HEK293 (cell line): ENCODE data around the gene TTC6.

ENCODE experiments used
- BCL11A ChIP-seq: fragments of 450-650 bp; formaldehyde crosslinking; IDR thresholded peaks from 2 replicates; pipeline ENCODE4 v1.5.1; 2016; ENCODE audit warnings: low read depth, missing biosample characterization, missing genetic modification characterization
- KLF16 ChIP-seq: fragments of 450-650 bp; formaldehyde crosslinking; IDR thresholded peaks from 2 replicates; pipeline ENCODE4 v1.5.1; 2017; ENCODE audit warnings: missing biosample characterization, missing genetic modification characterization
- KLF8 ChIP-seq: fragments of 450-650 bp; formaldehyde crosslinking; IDR thresholded peaks from 2 replicates; pipeline ENCODE4 v1.5.1; 2016; ENCODE audit warnings: missing biosample characterization, missing genetic modification characterization
- PBX3 ChIP-seq: sonication (generic); formaldehyde crosslinking; IDR thresholded peaks from 2 replicates; pipeline ENCODE4 v1.8.1; 2022; ENCODE audit warnings: mild to moderate bottlenecking, moderate library complexity, missing genetic modification reagents
- ZBTB17 ChIP-seq: fragments of 450-650 bp; formaldehyde crosslinking; IDR thresholded peaks from 2 replicates; pipeline ENCODE4 v1.5.1; 2016; ENCODE audit warnings: missing biosample characterization, missing genetic modification characterization
- ZNF140 ChIP-seq: fragments of 450-650 bp; formaldehyde crosslinking; IDR thresholded peaks from 2 replicates; pipeline ENCODE4 v1.5.1; 2016; ENCODE audit warnings: missing biosample characterization, missing genetic modification characterization
- ZNF274 ChIP-seq, 2 experiments: fragments of 200-500 bp in 1 of 2; fragments of 450-650 bp in 1 of 2; sonication (Bioruptor generic) in 1 of 2; formaldehyde crosslinking in 1 of 2; IDR thresholded peaks; 2 replicates each; pipeline versions ENCODE4 v1.5.1 to v1.6.1; 2014 to 2016; ENCODE audit warnings: borderline replicate concordance in 1 of 2, inconsistent platforms in 1 of 2, low read length in 1 of 2, missing biosample characterization in 1 of 2, missing genetic modification characterization in 1 of 2
- ZNF350 ChIP-seq: fragments of 450-650 bp; formaldehyde crosslinking; IDR thresholded peaks from 2 replicates; pipeline ENCODE4 v1.5.0; 2017; ENCODE audit warnings: missing biosample characterization, mild to moderate bottlenecking, missing genetic modification characterization
- ZNF530 ChIP-seq: fragments of 450-650 bp; formaldehyde crosslinking; IDR thresholded peaks from 2 replicates; pipeline ENCODE4 v1.5.1; 2016; ENCODE audit warnings: low read depth, missing biosample characterization, missing genetic modification characterization
- ZNF707 ChIP-seq: fragments of 450-650 bp; formaldehyde crosslinking; IDR thresholded peaks from 2 replicates; pipeline ENCODE4 v1.5.1; 2016; ENCODE audit warnings: missing biosample characterization, missing genetic modification characterization
- ZNF776 ChIP-seq: fragments of 450-650 bp; formaldehyde crosslinking; IDR thresholded peaks from 2 replicates; pipeline ENCODE4 v1.5.0; 2017; ENCODE audit warnings: missing biosample characterization, missing genetic modification characterization, borderline replicate concordance
- ZNF785 ChIP-seq: fragments of 450-650 bp; formaldehyde crosslinking; IDR thresholded peaks from 2 replicates; pipeline ENCODE4 v1.5.1; 2016; ENCODE audit warnings: missing biosample characterization, missing genetic modification characterization
- TF ChIP-seq, protein P1 (sequence below): fragments of 450-650 bp; formaldehyde crosslinking; IDR thresholded peaks from 2 replicates; pipeline ENCODE4 v1.5.1; 2016; ENCODE audit warnings: missing biosample characterization, missing genetic modification characterization
- TF ChIP-seq, protein P2 (sequence below): fragments of 450-650 bp; formaldehyde crosslinking; IDR thresholded peaks from 2 replicates; pipeline ENCODE4 v1.5.1; 2016; ENCODE audit warnings: missing biosample characterization, missing genetic modification characterization, low read depth

- no peak for TF ChIP-seq ZNF530
- no peak for TF ChIP-seq ZNF776 (tag by site-specific recombination)
- TF ChIP-seq PBX3 (CRISPR knock-in tag) = no peak
- no peak for TF ChIP-seq ZNF140 (tag by site-specific recombination)
- no peak for TF ChIP-seq KLF8 (tag by site-specific recombination)
- no peak for TF ChIP-seq ZNF785
- TF ChIP-seq, protein P1, sequence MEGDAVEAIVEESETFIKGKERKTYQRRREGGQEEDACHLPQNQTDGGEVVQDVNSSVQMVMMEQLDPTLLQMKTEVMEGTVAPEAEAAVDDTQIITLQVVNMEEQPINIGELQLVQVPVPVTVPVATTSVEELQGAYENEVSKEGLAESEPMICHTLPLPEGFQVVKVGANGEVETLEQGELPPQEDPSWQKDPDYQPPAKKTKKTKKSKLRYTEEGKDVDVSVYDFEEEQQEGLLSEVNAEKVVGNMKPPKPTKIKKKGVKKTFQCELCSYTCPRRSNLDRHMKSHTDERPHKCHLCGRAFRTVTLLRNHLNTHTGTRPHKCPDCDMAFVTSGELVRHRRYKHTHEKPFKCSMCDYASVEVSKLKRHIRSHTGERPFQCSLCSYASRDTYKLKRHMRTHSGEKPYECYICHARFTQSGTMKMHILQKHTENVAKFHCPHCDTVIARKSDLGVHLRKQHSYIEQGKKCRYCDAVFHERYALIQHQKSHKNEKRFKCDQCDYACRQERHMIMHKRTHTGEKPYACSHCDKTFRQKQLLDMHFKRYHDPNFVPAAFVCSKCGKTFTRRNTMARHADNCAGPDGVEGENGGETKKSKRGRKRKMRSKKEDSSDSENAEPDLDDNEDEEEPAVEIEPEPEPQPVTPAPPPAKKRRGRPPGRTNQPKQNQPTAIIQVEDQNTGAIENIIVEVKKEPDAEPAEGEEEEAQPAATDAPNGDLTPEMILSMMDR (tag by site-specific recombination) = no peak
- no peak for TF ChIP-seq ZBTB17
- TF ChIP-seq, protein P2, sequence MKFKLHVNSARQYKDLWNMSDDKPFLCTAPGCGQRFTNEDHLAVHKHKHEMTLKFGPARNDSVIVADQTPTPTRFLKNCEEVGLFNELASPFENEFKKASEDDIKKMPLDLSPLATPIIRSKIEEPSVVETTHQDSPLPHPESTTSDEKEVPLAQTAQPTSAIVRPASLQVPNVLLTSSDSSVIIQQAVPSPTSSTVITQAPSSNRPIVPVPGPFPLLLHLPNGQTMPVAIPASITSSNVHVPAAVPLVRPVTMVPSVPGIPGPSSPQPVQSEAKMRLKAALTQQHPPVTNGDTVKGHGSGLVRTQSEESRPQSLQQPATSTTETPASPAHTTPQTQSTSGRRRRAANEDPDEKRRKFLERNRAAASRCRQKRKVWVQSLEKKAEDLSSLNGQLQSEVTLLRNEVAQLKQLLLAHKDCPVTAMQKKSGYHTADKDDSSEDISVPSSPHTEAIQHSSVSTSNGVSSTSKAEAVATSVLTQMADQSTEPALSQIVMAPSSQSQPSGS = no peak
- TF ChIP-seq ZNF350 (tag by site-specific recombination) = no peak
- TF ChIP-seq ZNF274 (IDR thresholded peaks at IDR 0.05; ENCODE audit: low read length) = no peak
- TF ChIP-seq ZNF274 (tag by site-specific recombination; IDR thresholded peaks at IDR 0.05; ENCODE audit: borderline replicate concordance) = no peak
- no peak for TF ChIP-seq BCL11A (tag by site-specific recombination)
- TF ChIP-seq KLF16 (tag by site-specific recombination) = no peak
- no peak for TF ChIP-seq ZNF707 (tag by site-specific recombination)
Observed at GRCh38 chr14:37617864-37618365, 22.5 kb downstream of the TTC6 start.
